ENCODE results near the gene RSL1D1. TPM values are rescaled to one million over a fixed set of nuclear protein-coding genes. Genes with fewer than 3 reads are reported as not detected.
"Not testable (repeated sequence)": the region's sequence is repeated elsewhere in the genome, so short reads cannot be mapped to it uniquely, and the experiment has no call there.

The RSL1D1 gene
- polyA plus RNA-seq, 5 donors, result 239 to 296 (median 259) TPM

- no peak for DNase-seq
Measured at GRCh38 chr16:11799509-11800381, 51.6 kb downstream of the RSL1D1 start.

- no peak for DNase-seq
Measured at GRCh38 chr16:11799017-11799381, 52.3 kb downstream of the RSL1D1 start.

- DNase-seq, result no peak
Measured at GRCh38 chr16:11797957-11798299, 53.4 kb downstream of the RSL1D1 start.

- DNase-seq, result peak; percentile 96 to 97
Measured at GRCh38 chr16:11797166-11797956, 54.0 kb downstream of the RSL1D1 start, which contains the start of gene ZC3H7A. TSS of gene ZC3H7A (minus strand) at chr16:11797258. CDS start at chr16:11782354, 14,904 bp downstream.

GRCh38 chr16:11796227-11797165 lies 54.8 kb downstream of the RSL1D1 start:
- DNase-seq, result no peak

GRCh38 chr16:11795887-11796226 lies 55.5 kb downstream of the RSL1D1 start:
- no peak for DNase-seq

GRCh38 chr16:11794996-11795886 lies 56.1 kb downstream of the RSL1D1 start:
- no peak for DNase-seq

GRCh38 chr16:11794447-11794846 lies 56.9 kb downstream of the RSL1D1 start:
- DNase-seq, result no peak

- no peak for DNase-seq
Measured at GRCh38 chr16:11793840-11794239, 57.5 kb downstream of the RSL1D1 start.

GRCh38 chr16:11792410-11793241 lies 58.7 kb downstream of the RSL1D1 start:
- no peak for DNase-seq

- DNase-seq, result no peak
Measured at GRCh38 chr16:11791144-11791828, 60.1 kb downstream of the RSL1D1 start.

GRCh38 chr16:11788914-11789313 lies 62.4 kb downstream of the RSL1D1 start:
- no peak for DNase-seq

- not testable (repeated sequence) for DNase-seq
Measured at GRCh38 chr16:11784980-11785599, 66.3 kb downstream of the RSL1D1 start.

GRCh38 chr16:11784381-11784780 lies 67.0 kb downstream of the RSL1D1 start:
- DNase-seq, result not testable (repeated sequence)

GRCh38 chr16:11784038-11784369 lies 67.3 kb downstream of the RSL1D1 start:
- peak in 1 of 2 donors; percentile 45 for DNase-seq

Measured in right lung (tissue), 5 donors.